Left lobe of liver (tissue), 2 donors: Measurements from ENCODE around the gene NFIC. TPM values are rescaled to one million over a fixed set of nuclear protein-coding genes. Genes with fewer than 3 reads are reported as not detected.
A peak's percentile ranks its signal among the peaks of the same experiment; 100 is the strongest.

ENCODE experiments used
- ATAC-seq: fragments of 200-7000 bp; cut with Tn5 transposase; one replicate; pipeline ENCODE4 v1.9.1; 2020; ENCODE audit warnings: mild to moderate bottlenecking, moderate library complexity
- DNase-seq: peaks from one replicate; pipeline ENCODE4 v3.0.0-alpha.2; 2020; ENCODE audit warnings: low spot score
- total RNA-seq: library from RNA; stranded (reverse); gene quantifications from one replicate; pipeline ENCODE4 v1.2.1, GENCODE V29; 2021
- donor health status: DM: no; HTN: no; CAD: no; lungs with moderate emphysema.
- donor health status: DM: no; HTN: yes; CAD: no.

Gene NFIC
- total RNA-seq, 1 donor from 2014 or later = 203 TPM

DNA sequence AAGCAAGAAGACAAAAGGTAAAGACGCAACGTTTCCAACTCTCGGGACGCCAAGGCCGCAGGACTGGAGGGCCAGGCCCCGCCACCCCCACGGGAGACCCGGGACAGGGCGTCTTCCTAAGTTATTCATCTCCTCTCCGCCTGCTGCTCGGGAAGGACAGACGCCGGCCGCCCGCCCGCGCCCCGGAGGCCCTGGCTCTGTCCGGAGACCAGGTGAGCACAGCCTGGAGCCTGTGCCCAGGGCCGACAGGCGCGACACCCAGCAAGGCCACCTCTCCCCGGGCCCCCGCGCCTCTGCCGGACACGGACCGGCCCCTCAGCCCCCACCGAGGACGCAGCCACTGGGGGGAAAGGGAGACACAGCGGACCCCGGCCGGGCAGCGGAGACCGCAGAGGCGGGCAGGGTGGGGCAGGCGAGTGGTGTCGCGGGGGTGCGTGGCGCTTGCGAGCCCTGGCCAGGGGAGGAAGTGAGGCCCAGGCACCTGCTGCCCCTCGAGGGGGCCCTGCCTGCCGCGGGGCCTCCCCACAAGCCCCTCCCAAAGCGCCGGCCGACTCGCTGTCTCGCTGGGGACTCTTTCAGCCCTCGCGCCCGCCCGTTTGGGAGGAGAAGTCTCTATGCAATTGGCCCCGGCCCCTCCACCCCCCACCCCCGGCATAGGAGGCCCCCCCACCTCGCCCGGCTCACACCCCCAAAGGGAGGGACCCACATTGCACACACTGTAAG is 96.8 kb downstream of the NFIC start:
- peak; percentile 2 for ATAC-seq
- DNase-seq = no peak

DNA sequence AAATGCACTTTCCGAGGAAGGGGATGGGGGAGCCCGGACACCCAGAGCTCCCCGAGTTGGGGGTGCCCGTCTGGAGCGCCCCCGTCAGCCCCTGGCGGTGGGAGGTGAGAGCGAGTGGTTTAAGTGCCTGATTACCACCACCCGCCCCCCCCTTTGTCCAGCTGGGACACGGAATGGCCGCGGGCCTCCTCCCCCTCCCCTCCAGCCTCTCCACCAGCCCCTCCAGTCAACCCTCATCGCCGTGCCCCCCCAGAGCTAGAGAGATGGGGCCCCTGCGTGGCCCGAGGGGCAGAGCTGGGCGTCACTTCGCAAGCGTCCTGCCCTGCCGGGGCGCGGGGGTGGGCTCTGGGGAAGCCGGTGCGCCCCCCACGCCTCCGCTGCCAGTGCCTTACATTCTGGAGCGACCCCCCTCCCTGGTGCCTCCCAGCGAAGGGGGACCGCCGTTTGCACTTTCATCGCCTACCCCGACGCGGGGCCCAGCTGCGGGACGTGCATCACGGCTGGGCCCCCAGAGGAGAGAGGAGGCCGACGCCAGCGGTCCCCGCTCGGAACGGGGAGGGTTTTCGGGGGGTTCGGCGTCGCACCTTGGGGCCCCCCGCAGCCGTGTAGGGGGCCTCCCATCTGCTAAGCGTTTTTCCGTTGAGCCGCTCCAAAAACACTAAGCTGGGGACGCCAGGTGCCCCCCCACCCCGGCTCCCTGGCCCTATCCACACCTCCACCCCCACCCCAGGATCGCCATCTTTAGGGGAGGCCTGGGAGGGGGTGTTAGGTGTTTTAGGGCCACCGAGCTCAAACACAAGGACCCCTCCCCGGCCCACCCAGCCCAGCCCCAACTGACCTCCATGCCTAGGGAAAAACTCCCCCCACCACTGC is 97.6 kb downstream of the NFIC start:
- DNase-seq (no peak), ATAC-seq (no peak)

DNA sequence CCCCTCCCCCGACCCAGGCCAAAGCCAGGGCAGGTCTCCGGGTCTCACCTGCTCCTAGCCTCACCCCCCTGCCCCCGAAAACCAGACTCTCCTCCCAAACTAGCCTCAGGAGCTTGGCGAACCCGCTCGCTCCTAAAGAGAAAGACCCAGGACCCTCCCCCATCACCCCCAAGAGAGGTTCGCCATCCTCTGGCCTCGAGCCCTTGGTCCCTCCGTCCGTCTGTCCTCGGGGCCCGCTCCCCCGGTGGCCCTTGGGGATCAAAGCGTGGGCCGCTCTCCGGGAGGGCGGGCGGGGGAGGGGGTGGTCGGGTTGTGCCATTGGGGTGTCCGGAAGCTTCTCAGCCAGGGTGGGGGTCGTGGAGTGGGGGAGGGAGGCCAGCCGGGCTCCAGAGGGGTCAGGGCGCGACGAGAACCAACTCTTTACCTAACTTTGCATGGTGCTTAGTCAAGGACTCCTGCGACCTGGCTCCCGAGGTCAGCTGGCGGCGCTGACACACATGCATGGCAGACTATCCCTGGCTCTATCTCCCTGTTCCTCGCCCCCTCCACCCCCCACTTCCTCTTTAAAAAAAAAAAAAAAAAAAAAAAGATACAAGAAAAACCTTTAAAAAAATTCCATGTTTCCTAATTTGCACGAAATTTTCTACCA is 98.3 kb downstream of the NFIC start:
- ATAC-seq (peak; percentile 12), DNase-seq (no peak)

DNA sequence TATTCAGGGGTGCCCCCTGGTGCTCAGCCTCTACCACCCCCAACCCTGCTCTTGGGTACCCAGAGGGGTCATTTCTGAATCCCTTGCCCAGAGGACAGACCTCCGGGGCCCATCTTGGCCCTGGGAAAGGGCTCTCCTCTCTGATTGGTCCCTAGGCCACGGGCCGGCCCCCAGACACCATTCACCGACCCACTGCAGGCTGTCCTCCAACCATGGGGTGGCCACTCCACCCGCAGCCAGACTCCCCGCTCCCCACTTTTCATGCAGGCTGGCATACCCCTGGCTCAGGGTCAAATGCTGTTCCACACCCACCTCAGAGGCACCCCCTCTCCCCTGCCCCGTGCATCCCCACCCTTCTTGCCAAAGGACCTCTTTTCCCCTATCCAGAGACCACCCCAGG is 99.2 kb downstream of the NFIC start:
- ATAC-seq (no peak), DNase-seq (no peak)

DNA sequence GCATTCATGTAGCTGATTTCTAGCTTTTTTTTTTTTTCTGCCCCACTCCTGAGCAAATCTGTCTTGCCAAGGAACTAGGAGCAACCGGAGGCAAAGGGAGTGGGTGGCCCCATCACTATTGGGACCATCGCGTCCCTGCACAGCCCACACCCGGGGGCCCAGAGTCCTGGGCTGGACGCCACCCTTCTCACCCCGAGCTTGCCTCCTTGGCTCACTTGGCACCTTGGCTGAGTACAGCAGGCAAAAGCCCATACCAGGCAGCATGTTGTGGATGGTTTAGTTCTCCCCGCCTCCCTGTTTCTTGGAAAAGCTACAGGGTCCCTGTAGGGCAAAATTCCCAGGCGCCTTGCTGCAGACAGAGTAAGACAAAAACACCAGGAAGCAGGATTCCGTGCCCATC is 100.3 kb downstream of the NFIC start:
- ATAC-seq (no peak), DNase-seq (no peak)

DNA sequence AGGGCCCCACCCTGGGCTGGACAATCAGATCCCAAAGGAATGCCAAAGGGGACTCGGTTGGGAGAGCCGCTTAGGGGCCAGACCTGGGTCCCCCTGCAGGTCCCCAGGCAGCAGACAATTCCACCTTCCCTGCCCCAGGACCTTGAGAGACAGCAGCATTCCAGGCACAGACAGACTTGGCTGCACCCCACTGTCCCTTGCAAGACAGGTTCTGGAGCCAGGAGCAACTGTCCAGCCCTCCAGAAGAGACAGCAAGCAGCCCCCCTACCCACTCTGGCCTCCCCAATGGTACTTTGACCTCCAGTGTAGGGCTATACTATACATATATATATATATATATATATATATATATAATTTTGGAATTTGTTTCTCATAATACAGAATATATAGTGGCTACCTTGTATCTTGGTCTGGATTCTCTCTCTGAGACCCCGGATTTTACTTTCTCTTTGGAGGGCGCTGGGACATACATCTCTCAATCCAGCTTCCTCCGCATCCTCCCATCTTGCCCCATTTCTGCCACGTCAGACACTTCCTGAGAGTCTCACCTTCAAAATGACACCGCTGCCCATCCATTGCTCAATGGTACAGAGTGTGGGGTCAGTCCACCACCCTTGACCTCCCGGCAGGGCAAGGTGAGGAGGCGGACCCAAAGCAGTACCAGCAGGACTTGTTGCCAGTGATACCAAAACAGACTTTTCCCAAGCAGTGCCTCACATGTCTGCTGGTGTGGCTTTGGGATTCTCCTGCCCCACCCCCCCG is 101.2 kb downstream of the NFIC start:
- DNase-seq (peak; percentile 86), ATAC-seq (peak; percentile 64)

DNA sequence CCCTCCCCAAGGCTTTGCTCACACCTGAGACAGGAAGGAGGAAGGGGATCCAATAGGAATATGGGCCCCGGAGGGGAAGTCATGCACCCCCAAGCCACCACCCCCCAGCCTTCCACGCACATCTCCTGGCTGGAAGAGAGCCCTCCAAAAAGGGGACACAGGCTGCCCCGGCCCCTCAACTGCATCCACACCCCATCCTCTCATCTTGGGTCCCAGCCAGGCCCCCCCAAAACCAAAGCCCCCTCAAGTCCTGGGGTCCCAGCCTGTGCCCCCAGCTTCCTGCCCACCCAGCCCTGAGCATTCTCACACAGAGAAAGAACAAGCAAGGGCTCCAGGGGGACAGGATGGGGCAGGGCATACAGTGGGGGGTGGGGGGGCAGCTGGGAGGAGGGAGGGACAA is 101.8 kb downstream of the NFIC start:
- no peak for DNase-seq
- ATAC-seq = no peak

DNA sequence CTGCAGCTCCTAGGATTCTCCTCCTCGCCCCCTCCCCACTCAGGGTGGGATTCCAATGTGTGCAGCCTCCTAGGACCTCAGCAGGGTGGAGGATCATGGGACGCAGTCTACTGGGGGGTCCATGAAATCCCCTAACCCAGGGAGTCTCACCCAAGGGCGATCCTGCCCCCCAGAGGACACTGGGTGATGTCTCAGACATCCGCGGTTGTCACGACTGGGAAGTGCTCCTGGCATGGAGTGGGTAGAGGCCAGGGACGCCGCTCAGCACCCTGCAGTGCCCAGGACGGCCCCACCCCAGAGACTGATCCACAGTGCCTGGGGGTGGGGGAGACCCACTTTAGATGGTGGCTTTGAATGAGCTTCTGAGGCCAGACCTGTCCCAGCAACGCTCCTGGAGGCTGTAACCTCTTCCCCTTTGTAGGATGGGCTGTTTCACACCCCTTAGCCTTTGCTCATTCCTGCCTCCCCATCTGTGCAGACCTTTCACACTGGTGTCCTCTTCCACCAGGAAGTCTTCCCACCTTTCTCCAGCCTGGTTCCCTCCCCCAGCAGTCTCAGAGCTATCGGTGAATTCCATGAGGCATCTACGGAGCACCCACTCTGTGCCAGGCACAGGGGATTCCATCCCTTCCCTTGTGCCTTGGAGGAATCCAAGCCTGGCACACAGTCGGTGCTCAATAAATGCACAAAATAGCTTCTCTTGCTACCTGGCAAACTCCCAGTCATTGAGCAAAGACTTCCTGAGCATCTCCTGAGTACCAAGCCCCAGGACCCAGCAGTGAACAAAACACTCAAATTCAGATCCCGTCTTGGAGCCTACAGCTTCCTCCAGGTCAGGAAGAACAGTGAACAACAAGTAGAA is 103.5 kb downstream of the NFIC start:
- ATAC-seq (peak; percentile 18), DNase-seq (no peak)

DNA sequence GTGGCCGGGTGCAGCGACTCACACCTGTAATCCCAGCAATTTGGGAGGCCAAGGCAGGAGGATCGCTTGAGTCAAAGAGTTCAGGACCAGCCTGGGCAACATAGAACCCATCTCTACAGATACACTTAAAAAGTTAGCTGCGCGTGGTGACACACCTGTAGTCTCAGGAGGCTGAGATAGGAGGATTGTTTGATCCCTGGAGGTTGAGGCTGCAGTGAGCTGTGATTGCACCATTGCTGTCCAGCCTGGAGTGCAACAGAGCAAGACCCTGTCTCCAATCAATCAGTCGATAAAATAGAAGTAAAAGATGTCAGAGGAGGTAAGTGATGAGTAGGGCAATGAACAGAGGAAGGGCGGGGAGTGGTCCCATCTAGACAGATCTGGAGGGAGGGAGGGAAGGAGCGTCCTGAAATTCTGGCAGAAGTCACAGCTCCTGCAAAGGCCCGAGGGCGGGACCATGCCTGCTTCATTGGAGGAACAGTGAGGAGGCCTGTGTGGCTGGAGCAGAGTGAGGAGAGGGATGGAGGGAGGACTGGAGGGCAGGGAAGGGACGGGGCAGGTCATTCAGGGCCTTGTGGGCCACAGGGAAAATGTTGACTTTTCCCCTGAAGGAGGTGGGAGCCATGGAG is 104.2 kb downstream of the NFIC start:
- no peak for DNase-seq

DNA sequence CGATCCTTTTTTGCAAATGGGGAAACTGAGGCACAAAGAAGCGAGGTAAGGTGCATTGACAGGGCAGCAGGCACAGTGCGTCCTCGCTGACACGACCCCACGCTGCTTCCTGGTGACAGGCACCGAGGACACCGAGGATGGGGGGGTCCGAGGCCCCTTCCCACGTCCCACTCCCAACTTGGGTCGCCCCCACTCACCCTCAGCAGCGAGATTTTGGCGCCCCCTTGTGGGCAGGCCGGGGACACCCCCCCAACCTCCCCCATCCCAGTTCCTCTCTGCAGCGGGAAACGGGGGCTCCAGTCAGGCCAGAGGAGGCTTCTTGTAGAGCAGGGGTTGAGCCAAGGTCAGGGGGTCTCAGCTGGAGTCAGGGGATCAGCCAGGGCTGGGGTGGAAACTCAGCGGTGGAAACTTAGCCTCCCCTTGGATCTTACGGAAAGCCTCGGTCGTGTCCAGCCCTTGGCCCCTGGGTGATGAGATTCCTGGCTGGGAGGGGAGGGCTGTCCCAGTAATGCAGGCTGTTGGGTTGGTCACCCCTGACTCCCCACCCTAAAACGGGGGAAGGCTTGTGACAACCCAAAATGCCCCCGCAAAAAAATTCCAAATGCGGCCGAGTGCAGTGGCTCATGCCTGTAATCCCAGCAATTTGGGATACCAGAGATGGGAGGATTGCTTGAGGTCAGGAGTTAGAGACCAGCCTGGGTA is 105.7 kb downstream of the NFIC start:
- no peak for DNase-seq
- peak; percentile 44 for ATAC-seq

More for the DNA sequence above, 104.2 kb downstream of the NFIC start:
- no peak for ATAC-seq

DNA sequence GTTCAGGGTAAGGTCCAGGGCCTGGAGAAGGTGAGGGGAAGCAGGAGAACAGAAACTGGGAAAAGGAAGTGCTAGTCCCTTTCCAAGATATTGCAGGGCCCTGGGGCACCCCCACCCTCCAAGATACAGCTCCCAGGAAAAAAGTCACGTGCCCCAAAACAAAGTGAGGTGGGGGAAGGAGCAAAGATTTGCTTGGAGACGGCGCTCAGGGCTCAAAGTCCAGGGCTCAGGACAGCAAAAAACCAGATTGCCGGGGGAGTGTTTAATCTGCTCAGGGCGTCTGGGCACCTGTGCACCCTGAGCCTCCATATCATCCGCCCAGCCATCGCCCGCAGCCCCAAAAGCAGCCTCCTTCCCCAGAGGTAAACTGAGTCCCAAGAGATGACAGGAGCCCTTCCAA is 107.6 kb downstream of the NFIC start:
- DNase-seq (no peak), ATAC-seq (peak; percentile 30)

DNA sequence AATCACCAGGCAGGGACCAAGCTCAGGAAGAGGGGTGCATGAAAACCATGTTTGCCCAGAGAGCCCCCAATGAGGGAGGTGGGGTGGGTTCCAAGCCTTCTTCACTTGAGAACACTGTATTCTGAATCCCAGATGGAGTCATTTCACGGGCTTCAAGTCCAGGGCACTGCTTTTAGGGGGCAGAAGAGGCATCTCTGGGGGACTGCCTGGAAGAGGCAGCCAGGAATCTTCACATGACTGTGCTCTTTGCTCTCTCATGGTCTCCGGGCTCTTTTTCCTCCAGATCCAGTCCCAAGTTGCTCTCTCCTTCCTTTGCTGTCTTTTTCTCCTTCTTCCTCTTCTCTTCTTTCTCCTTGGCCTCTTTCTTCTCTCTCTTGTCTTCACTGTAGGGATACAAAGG is 108.2 kb downstream of the NFIC start:
- DNase-seq (no peak), ATAC-seq (no peak)

DNA sequence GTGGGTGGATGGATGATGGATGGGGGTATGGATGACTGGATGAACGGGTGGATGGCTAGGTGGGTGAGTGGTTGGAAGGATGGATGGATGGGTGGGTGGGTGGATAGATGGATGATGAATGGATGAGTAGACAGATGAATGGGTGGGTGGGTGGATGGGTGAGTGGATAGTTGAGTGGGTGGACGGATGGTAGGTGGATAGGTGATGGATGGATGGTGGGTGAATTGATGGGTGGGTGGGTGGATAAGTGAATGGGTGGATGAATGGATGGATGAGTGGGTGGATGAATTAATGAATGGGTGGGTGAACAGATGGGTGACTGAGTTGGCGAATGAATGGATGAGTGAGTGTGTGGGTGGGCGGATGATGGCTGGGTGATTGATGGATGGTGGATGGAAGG is 109.1 kb downstream of the NFIC start:
- DNase-seq (no peak), ATAC-seq (no peak)

DNA sequence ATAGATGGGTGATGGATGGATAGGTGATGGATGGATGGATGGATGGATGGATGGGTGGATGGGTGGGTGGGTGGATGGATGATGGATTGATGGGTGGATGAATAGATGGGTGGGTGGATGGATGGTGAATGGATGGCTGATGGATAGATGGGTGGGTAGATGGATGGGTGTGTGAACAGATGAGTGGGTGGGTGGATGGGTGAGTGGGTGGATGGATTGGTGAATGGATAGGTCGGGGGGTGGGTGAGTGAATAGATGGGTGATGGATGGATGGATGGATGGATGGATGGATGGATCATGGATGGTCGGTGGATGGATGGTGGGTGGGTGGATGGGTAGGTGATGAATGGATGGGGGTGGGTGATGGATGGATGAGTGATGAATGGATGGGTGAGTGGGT is 110.4 kb downstream of the NFIC start:
- DNase-seq (no peak), ATAC-seq (no peak)

DNA sequence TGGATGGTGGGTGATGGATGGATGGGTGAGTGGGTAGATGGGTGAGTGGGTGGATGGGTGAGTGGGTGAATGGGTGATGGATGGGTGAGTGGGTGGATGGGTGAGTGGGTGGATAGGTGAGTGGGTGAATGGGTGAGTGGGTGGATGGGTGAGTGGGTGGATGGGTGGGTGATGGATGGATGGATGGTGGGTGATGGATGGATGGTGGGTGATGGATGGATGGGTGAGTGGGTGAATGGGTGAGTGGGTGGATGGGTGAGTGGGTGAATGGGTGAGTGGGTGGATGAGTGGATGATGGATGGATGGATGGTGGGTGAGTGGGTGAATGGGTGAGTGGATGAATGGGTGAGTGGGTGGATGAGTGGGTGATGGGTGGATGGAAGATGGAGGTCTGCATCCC is 111.1 kb downstream of the NFIC start:
- DNase-seq (no peak), ATAC-seq (no peak)

DNA sequence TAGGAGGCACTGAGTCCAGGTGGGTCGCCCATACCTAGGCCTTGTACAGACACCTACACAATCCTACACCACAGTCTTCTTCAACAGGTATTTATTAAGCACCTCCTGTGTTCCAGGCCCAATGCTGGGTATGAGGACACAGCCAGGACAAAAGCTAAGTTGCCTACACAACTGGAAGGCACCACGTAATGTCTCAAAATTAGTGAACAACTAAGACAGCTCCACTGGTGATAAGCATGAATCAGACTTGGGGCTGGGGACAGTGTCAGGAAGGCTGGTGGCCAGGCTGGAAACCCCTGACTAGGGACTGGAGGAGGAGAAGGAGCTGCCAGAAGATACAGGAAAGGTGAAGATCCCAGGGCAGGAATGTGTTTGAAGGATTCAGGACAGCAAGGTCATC is 111.6 kb downstream of the NFIC start:
- DNase-seq (no peak), ATAC-seq (no peak)

DNA sequence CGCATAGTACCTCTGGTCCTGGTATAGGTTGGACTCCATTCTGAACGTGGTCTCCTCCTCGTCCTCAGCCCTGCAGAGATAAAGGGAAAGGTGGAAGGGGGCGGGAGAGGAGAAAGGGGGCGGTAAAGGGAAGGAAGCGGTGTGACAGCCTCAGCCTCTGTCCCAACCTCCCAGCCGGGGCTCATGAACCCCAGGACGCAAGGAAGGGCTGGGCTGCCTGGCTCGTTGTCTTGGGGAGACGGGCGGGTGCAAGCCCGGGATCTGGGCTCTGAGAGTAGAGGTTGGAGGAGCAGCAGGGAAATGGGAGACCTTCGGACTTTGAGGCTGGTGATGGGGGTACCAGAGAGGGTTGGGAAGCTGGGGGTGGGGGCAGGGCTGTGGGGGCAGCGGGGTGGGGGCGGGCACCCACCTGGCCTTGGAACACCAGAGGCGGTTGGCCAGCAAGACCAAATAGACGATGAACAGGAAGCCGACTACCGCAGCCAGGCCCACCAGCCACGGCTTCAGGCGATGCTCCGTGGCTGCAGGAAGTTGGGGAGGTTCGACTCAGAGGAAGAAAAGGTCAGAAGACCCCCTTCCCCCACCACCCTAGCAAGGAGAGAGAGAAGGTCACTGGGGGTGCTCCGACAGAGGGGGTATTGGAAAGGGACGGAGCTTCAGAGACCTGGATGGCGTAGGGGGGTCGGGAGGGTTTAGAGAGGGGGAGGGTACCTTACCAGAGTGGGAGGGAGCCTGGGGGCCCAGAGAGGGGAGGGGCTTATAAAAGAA is 112.2 kb downstream of the NFIC start:
- ATAC-seq = no peak
- no peak for DNase-seq

DNA sequence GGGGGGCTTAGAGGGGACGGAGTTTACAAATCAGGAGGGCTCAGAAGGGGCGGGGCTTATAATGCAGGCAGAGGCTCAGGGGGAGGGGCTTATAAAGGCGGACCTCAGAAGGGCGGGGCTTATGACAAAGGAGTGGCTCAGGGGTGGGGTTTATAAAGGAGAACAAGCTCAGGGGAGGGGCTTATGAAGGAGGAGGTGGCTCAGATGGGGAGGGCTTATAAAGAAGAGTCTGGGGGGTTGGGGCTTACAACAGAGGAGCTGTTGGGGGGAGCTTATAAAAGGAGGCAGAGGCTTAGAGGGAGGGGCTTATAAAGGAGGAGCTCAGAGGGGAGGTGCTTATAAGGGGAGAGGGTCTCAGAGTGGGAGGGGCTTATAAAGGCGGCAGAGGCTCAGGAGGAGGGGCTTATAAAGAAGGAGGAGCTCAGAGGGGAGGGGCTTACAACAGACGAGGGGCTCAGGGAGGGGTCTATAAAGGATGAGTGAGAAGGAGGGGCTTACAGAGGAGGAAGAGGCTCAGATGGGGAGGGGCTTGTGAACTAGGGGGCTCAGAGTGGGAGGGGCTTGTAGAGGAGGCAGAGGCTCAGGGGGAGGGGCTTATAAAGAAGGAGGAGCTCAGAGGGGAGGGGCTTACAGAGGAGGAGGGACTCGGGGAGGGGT is 112.9 kb downstream of the NFIC start:
- DNase-seq (no peak), ATAC-seq (no peak)
